ENCODE data around the gene YOD1. TPM values are rescaled to one million over a fixed set of nuclear protein-coding genes. Genes with fewer than 3 reads are reported as not detected.
A peak's percentile ranks its signal among the peaks of the same experiment; 100 is the strongest.

YOD1 gene
- total RNA-seq, 3 donors from 2014 or later, result 5.8 to 7.8 (median 7.8) TPM

DNA sequence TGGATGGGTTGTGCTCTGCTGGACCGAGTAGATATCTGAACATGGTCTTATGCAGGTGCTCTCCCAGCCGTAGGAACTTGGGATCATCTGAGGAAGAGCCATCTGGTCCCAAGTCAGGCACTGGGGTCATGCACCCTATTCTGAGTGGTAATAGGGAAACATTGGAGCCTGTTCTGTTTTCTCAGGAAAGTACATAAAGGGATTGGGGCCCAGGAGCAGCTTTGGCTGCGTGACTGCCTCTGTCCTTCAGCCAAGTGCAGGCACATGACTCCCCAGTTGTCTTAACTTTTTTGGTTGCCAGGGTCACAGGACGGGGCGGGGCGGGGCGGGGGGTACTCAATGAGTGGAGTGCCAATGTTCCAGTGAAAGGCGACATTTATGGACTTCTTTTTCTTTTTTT is 13.6 kb upstream of the YOD1 start:
- no peak for DNase-seq
- intact Hi-C loops (cut with DNase I, micrococcal nuclease), result no loop called here
- TF ChIP-seq, protein P1, sequence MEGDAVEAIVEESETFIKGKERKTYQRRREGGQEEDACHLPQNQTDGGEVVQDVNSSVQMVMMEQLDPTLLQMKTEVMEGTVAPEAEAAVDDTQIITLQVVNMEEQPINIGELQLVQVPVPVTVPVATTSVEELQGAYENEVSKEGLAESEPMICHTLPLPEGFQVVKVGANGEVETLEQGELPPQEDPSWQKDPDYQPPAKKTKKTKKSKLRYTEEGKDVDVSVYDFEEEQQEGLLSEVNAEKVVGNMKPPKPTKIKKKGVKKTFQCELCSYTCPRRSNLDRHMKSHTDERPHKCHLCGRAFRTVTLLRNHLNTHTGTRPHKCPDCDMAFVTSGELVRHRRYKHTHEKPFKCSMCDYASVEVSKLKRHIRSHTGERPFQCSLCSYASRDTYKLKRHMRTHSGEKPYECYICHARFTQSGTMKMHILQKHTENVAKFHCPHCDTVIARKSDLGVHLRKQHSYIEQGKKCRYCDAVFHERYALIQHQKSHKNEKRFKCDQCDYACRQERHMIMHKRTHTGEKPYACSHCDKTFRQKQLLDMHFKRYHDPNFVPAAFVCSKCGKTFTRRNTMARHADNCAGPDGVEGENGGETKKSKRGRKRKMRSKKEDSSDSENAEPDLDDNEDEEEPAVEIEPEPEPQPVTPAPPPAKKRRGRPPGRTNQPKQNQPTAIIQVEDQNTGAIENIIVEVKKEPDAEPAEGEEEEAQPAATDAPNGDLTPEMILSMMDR (IDR thresholded peaks at IDR 0.05), result no peak

GRCh38 chr1:207063014-207063413 is 12.0 kb upstream of the YOD1 start:
- Histone ChIP-seq H3K36me3 (ENCODE audit: low read depth) (no peaks in the 10 kb centered on the region), H3K9me3 (no peaks in the 10 kb centered on the region), H3K4me3 (no peak overlapping the region), H3K4me1 (ENCODE audit: low read depth) (peaks cover 19% of the 10 kb centered on the region)
- no peak for ATAC-seq
- intact Hi-C loops (cut with DNase I, micrococcal nuclease), result no loop called here
- TF ChIP-seq, protein P1 (IDR thresholded peaks at IDR 0.05), result no peak
- DNase-seq, result no peak

More for the DNA sequence above, 13.6 kb upstream of the YOD1 start:
- no peak overlapping the region for H3K4me3 ChIP-seq
- H3K9me3 ChIP-seq, result no peaks in the 10 kb centered on the region
- peak; percentile 5 for ATAC-seq
- H3K4me1 ChIP-seq (ENCODE audit: low read depth), result peaks cover 32% of the 10 kb centered on the region
- H3K36me3 ChIP-seq (ENCODE audit: low read depth), result peaks cover 4% of the 10 kb centered on the region

DNA sequence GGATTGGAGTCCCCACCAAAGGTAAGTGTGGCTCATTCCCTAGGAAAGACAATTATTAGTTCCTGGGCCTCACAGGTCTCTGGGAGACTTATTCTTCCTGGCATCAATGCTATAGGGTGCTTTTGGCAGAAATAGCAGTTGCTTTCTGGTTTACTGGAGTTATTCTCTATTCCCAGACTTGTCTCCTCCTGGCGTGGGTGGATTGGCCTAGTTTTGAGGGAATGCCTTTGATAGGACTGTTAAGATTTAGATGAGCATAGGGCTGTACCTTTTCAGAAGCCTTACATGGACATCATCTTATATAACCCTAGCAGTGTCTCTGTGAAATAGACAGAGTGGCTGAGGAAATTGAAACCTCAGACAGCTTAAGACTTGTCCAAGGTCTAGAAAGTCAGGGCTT is 11.1 kb upstream of the YOD1 start:
- no peak overlapping the region for H3K4me3 ChIP-seq
- no peak for ATAC-seq
- no peak for DNase-seq
- peaks cover 22% of the 10 kb centered on the region for H3K4me1 ChIP-seq (ENCODE audit: low read depth)
- H3K9me3 ChIP-seq, result no peaks in the 10 kb centered on the region
- no peaks in the 10 kb centered on the region for H3K36me3 ChIP-seq (ENCODE audit: low read depth)
- TF ChIP-seq, protein P1 (IDR thresholded peaks at IDR 0.05), result no peak
- intact Hi-C loops (cut with DNase I, micrococcal nuclease), result no loop called here

GRCh38 chr1:207060596-207060995 is 9.6 kb upstream of the YOD1 start:
- intact Hi-C loops (cut with DNase I, micrococcal nuclease), result no loop called here
- H3K4me3 ChIP-seq, result no peak overlapping the region
- TF ChIP-seq, protein P1 (IDR thresholded peaks at IDR 0.05), result no peak
- no peak for DNase-seq
- peaks cover 12% of the 10 kb centered on the region for H3K4me1 ChIP-seq (ENCODE audit: low read depth)
- no peaks in the 10 kb centered on the region for H3K9me3 ChIP-seq
- no peak for ATAC-seq
- H3K36me3 ChIP-seq (ENCODE audit: low read depth), result no peaks in the 10 kb centered on the region

DNA sequence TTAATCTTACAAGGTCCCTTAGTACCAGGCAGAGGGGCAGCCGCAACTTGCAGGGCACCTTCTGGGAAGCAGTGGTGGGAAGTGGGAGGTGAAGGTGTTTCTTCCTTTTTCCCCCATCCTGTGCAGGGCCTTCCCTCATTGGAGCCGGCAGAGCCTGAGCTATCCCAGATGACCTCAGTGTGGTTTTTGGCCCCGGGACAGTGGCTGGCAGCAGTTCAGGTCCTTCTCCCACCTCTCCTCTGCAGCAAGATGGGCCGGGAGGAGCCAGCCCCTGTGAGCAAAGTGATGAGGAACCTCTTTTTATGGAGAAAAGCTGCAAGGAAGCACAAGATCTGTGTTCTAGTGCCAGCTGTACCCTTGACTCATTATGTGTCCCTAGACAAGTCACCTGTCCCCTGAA is 8.9 kb upstream of the YOD1 start:
- intact Hi-C loops (cut with DNase I, micrococcal nuclease), result no loop called here
- no peak overlapping the region for H3K4me3 ChIP-seq
- H3K4me1 ChIP-seq (ENCODE audit: low read depth), result peaks cover 9% of the 10 kb centered on the region
- TF ChIP-seq, protein P1 (IDR thresholded peaks at IDR 0.05), result no peak
- H3K9me3 ChIP-seq, result no peaks in the 10 kb centered on the region
- ATAC-seq, result no peak
- no peaks in the 10 kb centered on the region for H3K36me3 ChIP-seq (ENCODE audit: low read depth)
- DNase-seq, result no peak

All from mucosa of descending colon (tissue), 3 donors.